TTC549 (cell line): ENCODE measurements around the gene GABRR3.

Experiments used
- FAIRE-seq: peaks from 2 replicates; lab custom pipeline; 2012; peaks lifted over from hg19 to GRCh38; lab: Jason Lieb, UNC

Gene GABRR3

DNA sequence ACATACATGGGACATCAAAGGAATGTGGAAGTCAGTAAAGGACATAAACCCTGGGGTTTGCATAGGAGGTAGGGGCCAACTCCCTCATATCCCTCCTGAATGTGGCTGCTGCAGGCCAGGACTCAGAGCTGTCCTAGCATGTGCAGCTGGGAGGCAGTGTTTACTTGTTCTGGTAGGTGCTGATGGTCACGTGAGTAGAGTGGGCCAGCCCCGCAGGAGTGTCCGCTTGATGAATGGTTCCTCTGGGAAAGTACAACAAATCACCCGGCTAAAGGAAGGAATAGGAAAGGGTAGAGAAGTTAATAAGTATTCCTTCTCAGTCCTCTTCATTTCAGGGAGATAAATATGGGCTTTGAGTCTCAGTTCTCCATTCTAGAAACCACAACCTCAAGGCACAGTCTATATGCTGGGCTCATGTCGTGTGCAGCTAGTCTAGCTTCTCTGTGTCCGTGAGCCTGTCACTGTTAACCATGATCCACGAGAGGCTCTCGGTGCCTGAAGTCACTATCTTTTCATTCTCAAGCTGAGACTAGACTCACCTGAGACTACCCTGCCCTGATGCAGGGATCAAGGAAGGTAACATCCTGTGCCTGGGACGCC, 80.8 kb downstream of the GABRR3 start:
- FAIRE-seq = no peak

- no peak for FAIRE-seq
These were observed 82.2 kb downstream of the GABRR3 start for GRCh38 chr3:97952872-97953271.

- no peak for FAIRE-seq
These were observed 82.8 kb downstream of the GABRR3 start for GRCh38 chr3:97952280-97952679.

GRCh38 chr3:97950360-97950759, 84.8 kb downstream of the GABRR3 start:
- no peak for FAIRE-seq

DNA sequence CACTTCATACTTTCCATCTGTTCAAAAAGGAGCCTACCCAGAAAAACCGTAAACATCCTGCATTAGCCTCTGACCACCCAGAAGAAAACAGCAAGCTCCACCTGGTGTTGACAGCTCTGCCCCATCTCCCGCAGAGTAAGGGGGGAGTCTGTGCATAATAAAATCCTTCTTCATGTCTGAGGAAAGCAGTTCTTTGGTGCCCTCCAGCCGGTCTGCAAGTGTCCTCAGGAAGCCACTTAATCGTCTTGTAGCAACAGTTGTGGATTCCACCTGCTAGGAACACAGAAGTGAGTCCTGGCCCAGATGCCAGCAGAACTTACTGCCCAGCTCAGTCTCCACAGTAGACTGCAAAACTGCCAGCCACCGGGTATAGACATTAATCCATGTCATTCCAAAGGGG, 85.4 kb downstream of the GABRR3 start:
- FAIRE-seq = no peak

DNA sequence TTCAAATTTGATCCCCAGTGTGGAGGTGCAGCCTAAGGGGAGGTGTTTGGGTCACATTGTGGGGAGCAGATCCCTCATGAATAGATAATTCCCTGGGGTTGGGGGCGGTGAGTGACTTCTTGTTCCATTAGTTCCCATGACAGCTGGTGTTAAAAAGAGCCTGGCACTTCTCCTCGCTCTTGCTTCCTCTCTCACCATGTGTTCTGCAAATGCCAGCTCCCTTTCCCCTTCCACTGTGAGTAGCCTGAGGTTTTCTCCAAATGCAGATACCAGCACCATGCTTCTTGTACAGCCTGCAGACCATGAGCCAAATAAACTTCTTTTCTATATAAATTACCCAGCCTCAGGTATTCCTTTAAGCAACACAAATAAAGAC, 86.0 kb downstream of the GABRR3 start:
- FAIRE-seq = no peak

- no peak for FAIRE-seq
These were observed 86.6 kb downstream of the GABRR3 start for GRCh38 chr3:97948351-97949109.

- no peak for FAIRE-seq
These were observed 92.1 kb downstream of the GABRR3 start for GRCh38 chr3:97942801-97943546.

GRCh38 chr3:97940034-97940433, 95.1 kb downstream of the GABRR3 start:
- FAIRE-seq = no peak

GRCh38 chr3:97939401-97939800, 95.7 kb downstream of the GABRR3 start:
- FAIRE-seq = no peak

- FAIRE-seq = no peak
These were observed 96.7 kb downstream of the GABRR3 start for GRCh38 chr3:97938444-97938843.

- FAIRE-seq = no peak
These were observed 97.9 kb downstream of the GABRR3 start for GRCh38 chr3:97937205-97937604.

- no peak for FAIRE-seq
These were observed 99.3 kb downstream of the GABRR3 start for GRCh38 chr3:97935842-97936241.
